SIG-M5 treated with dmso at 0.1 percent for 504 hours (cell line): ENCODE results near the gene CUX1.
"Not testable (repeated sequence)": the region's sequence is repeated elsewhere in the genome, so short reads cannot be mapped to it uniquely, and the experiment has no call there.

Source experiments
- DNase-seq: peaks from one replicate; lab custom pipeline; 2025; ENCODE audit not compliant: unreplicated experiment; lab: John Stamatoyannopoulos, UW

Gene CUX1

GRCh38 chr7:102165136-102165535 lies 347.7 kb downstream of the CUX1 start:
- DNase-seq = no peak

GRCh38 chr7:102167254-102167653 lies 349.8 kb downstream of the CUX1 start:
- DNase-seq = no peak

DNA sequence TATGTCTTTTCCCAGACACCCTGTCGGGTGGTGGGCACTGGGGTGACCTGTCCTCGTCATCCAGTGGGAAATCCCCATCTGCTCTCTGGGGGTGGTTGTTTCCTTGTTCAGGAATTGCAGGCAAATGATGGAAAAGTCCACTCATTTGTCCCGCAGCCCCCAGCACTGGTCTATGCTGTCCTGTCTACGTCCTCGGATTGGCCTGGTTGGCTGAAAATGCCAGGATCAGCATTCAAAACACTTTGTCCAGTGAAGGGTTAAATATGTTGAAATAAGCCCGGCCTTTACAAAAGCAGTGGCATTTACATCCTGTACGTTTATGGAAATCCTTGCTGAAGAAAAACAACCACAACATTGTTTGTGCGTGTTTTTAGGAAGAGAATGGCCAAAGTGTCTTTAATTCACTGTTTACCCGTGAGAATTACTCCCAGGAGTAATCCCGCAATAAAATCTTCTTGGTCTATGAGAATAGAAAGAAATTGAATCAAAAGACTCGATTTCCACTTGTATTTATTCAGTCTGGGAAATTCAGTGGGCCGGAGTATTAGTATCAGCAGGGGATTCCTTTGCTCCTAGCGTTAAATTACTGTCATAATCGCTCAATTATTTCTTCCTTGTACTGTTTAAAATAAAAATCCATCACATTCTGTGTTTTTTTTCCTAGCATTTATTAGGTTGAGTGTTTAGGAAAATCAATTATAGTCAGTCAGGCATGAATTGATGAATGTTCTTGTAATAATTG lies 352.4 kb downstream of the CUX1 start:
- no peak for DNase-seq

GRCh38 chr7:102170393-102170970 lies 353.1 kb downstream of the CUX1 start:
- DNase-seq = no peak

DNA sequence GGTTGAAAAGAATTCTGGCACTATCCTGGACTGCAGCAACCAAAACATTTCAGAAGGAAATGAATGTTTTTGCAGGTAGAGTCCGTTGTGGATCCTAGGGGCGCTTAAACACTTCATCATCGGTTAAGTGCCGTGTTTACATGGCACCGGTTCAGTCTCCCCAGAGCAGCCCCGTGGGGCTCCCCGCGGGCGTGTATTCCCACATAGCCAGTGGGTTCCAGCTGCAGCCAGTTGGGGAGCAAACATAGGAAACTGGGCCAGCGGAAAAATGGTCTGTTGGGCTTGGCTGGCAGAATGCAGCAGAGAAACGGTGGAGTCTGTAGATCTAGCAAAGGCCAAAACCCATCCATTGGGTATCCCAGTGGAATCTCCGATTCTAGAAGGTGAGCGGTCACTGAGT lies 356.2 kb downstream of the CUX1 start:
- no peak for DNase-seq

DNA sequence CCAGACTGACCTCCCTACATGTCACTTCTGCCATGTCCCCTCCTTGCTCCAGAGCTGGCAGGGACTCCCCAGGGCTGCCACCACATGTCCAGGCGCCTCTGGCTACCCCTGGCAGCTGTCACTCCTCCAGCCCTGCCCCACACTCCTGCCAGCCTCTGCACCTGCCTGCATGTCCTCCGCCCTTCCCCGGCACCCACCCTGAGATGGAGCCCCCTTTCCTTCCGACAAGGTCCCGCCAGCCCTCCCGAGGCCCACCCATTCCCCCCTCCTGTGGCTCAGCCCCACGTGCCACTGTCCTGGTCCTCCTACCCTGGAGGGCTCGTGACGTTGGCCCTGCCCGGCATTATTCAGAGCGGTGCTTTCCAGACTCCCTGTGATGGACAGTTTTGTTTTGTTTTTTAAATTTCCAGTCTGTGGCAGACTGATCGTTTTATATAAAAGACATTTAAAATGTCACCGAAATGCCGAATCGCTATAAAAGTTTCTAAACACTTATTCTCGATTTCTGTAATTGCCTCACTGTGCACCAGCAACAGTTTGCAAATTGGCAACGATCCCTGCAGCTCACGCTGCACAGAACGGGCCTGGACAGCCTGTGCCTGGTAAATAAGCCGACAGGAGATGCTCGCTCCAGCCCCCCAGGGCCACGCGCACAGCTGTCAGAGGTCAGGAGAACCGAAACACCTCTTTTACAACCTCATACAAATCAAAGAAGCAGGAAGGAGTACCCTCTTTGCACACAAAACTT lies 358.2 kb downstream of the CUX1 start:
- no peak for DNase-seq

- DNase-seq = no peak
Observed at GRCh38 chr7:102178410-102178809, 361.0 kb downstream of the CUX1 start.

- DNase-seq = no peak
Observed at GRCh38 chr7:102180727-102181126, 363.3 kb downstream of the CUX1 start.

GRCh38 chr7:102181517-102181916 lies 364.1 kb downstream of the CUX1 start:
- no peak for DNase-seq

GRCh38 chr7:102182016-102182415 lies 364.6 kb downstream of the CUX1 start:
- no peak for DNase-seq

- not testable (repeated sequence) for DNase-seq
Observed at GRCh38 chr7:102183848-102184247, 366.4 kb downstream of the CUX1 start.

GRCh38 chr7:102184303-102184702 lies 366.9 kb downstream of the CUX1 start:
- DNase-seq = no peak

DNA sequence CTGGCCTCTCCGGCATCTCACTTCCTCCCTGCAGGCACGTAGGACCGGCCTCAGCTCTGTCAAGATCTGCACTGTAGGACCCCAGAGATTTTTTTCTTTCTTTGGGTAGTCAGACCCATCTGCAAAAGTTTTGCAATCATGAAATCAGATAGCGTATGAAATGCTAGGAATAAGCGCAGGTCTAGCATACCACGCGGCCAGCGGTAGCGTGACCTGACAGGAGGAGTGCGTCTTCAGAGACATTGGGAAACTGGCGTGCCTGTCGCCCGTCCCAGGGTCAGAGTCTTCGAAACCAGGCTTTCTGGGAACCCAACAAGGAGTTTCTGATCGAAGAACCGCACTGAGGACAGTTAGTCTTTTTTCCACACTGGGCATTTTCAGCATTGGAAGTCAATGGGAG lies 368.4 kb downstream of the CUX1 start:
- no peak for DNase-seq

GRCh38 chr7:102186306-102186705 lies 368.9 kb downstream of the CUX1 start:
- DNase-seq = no peak

DNA sequence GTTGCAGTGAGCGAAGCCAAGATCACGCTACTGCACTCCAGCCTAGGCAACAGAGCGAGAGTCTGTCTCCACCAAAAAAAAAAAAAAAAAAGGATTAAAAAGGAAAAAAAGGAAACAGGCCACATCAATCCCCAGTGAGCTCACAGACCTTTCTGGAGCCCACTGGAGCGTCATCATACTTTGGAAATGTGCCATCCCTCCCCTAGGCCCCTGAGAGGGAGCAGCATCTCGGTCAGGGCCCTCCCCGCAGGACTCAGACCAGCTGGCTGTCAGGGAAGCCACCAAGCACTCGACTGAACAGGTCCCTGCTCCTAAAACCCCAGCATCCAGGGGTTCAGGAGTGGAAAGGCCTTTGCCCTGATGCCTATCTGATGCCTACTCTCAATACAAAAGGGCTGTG lies 371.3 kb downstream of the CUX1 start:
- no peak for DNase-seq

DNA sequence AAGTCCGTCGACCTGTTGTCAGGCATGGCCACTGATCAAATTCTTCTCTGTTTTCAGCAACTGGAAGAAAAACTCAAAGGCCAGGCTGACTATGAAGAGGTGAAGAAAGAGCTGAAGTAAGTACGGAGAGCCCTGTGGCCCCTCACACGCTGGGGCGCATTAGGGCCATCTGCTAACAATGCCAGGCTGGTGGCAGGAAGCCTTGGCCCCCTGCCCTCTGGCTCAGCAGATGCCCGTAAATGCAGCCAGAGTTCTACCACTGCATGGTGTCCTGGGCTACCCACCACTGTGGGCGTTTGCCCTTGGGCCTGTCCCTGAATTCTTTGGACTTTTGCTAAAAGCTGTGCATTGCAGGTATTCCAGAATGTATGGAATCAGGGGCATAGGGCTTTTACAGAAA lies 372.3 kb downstream of the CUX1 start:
- no peak for DNase-seq

- no peak for DNase-seq
Observed at GRCh38 chr7:102190776-102191350, 373.4 kb downstream of the CUX1 start.

- no peak for DNase-seq
Observed at GRCh38 chr7:102191556-102192379, 374.3 kb downstream of the CUX1 start.

GRCh38 chr7:102192790-102193189 lies 375.4 kb downstream of the CUX1 start:
- DNase-seq = no peak

GRCh38 chr7:102193806-102194205 lies 376.4 kb downstream of the CUX1 start:
- DNase-seq = no peak

- DNase-seq = no peak
Observed at GRCh38 chr7:102195361-102195760, 377.9 kb downstream of the CUX1 start.
